OCI-M1 (cell line): Measurements from ENCODE around the gene TRERF1.

Source experiments
- DNase-seq: peaks from one replicate; lab custom pipeline; 2025; lab: John Stamatoyannopoulos, UW

TRERF1 gene

GRCh38 chr6:42249279-42249678, 202.4 kb downstream of the TRERF1 start:
- DNase-seq: no peak

- DNase-seq: no peak
These were observed 208.7 kb downstream of the TRERF1 start for GRCh38 chr6:42243046-42243445.

- DNase-seq: no peak
These were observed 209.8 kb downstream of the TRERF1 start for GRCh38 chr6:42241915-42242314.

GRCh38 chr6:42239736-42240375, 211.9 kb downstream of the TRERF1 start:
- no peak for DNase-seq

- no peak for DNase-seq
These were observed 212.4 kb downstream of the TRERF1 start for GRCh38 chr6:42239333-42239732.

- DNase-seq: no peak
These were observed 213.9 kb downstream of the TRERF1 start for GRCh38 chr6:42237857-42238256.

- no peak for DNase-seq
These were observed 214.8 kb downstream of the TRERF1 start for GRCh38 chr6:42236682-42237473.

GRCh38 chr6:42236030-42236429, 215.7 kb downstream of the TRERF1 start:
- no peak for DNase-seq

GRCh38 chr6:42232035-42232434, 219.7 kb downstream of the TRERF1 start:
- no peak for DNase-seq

- DNase-seq: peak; percentile 71
These were observed 221.1 kb downstream of the TRERF1 start for GRCh38 chr6:42230345-42231321.

- DNase-seq: peak; percentile 86
These were observed 222.1 kb downstream of the TRERF1 start for GRCh38 chr6:42229506-42230119.

GRCh38 chr6:42228305-42228704, 223.4 kb downstream of the TRERF1 start:
- no peak for DNase-seq

- DNase-seq: peak; percentile 34
These were observed 224.4 kb downstream of the TRERF1 start for GRCh38 chr6:42227173-42227850.

GRCh38 chr6:42226645-42227143, 225.0 kb downstream of the TRERF1 start:
- DNase-seq: no peak

- DNase-seq: peak; percentile 53
These were observed 225.5 kb downstream of the TRERF1 start for GRCh38 chr6:42226161-42226611.

GRCh38 chr6:42225419-42225818, 226.3 kb downstream of the TRERF1 start:
- DNase-seq: no peak

- peak; percentile 37 for DNase-seq
These were observed 226.7 kb downstream of the TRERF1 start for GRCh38 chr6:42225029-42225339.

- DNase-seq: no peak
These were observed 227.3 kb downstream of the TRERF1 start for GRCh38 chr6:42224222-42225028.

- no peak for DNase-seq
These were observed 229.3 kb downstream of the TRERF1 start for GRCh38 chr6:42222448-42222847.

GRCh38 chr6:42221546-42221945, 230.2 kb downstream of the TRERF1 start:
- no peak for DNase-seq
